ENCODE results near the gene NYAP1. TPM values are rescaled to one million over a fixed set of nuclear protein-coding genes. Genes with fewer than 3 reads are reported as not detected.
"Not testable (repeated sequence)": the region's sequence is repeated elsewhere in the genome, so short reads cannot be mapped to it uniquely, and the experiment has no call there.

NYAP1 gene
- total RNA-seq, 2 experiments from 2014 or later = 0.66 to 0.75 TPM

DNA sequence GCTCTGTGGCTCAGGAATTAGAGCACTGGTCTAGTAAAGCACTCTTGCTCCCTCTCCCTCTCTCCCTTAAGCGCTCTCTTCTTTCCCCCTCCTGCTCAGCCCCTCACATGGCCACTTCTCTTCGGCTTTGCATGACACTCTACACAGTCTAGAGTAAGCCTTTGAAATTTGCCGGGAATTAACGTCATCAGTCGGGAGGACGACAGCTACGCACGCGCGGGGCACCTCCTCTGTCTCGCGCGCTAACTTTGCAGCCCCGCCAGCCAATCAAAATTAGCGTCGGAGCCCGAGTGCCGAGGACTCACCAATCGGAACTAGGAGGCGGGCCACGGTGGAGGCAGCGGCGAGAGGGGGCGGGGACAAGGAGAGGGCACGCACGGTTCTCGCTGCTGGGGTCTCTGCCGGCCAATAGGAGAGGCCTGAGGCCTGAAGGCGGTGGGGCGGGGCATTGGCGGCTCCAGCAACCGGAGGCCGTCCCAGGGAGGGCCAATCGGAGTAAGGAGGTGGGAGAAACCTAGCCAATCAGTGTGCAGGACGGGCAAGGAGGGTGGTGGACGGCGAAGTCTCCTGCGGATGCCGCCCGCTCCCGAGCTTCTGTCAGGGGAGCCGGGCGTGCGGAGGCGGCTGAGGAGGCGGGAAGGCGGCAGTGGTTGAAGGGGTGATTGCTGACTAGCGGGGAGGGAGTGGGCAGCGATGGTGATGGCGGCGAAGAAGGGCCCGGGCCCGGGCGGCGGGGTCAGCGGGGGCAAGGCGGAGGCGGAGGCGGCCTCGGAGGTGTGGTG, 55.1 kb downstream of the NYAP1 start, which contains the start of gene AGFG2:
Gene AGFG2, plus strand, starts transcription at position 550 of the 782 bp plus-strand sequence. Its CDS starts 144 bp downstream, at position 694.
- ATAC-seq (ENCODE audit: poor library complexity) (peak; percentile 94), DNase-seq (peak; percentile 100)
- H3K4me1 ChIP-seq (ENCODE audit: insufficient read depth, low read length) = peaks cover 44% of the 10 kb centered on the region
- H3K9me3 Mint-ChIP-seq = no peaks in the 10 kb centered on the region
- no peaks in the 10 kb centered on the region for H3K27me3 Mint-ChIP-seq
- peak within 1 kb of the TSS in 1 of 2 donors; percentile 41 for H3K27ac ChIP-seq (ENCODE audit: low read depth in 1 of 2, low read length in 2 of 2)
- H3K36me3 ChIP-seq (ENCODE audit: insufficient read depth, low read length) = no peaks in the 10 kb centered on the region
- CTCF ChIA-PET = interaction anchor here (0.5 to 6.4 kb wide), 4 partner anchors 12 to 101 kb away, joined by 3 to 48 read pairs (median 3); no protein-coding TSS in a partner anchor
- no peaks in the 10 kb centered on the region for H3K27me3 ChIP-seq (ENCODE audit: control insufficient read depth in 1 of 2, insufficient read depth in 2 of 2, low read length in 2 of 2)
- no peaks in the 10 kb centered on the region for H3K9me3 ChIP-seq (ENCODE audit: control insufficient read depth in 1 of 2, insufficient read depth in 1 of 2, low read length in 2 of 2)
- peaks cover 48% of the 10 kb centered on the region for H3K4me1 Mint-ChIP-seq (ENCODE audit: low read depth)
- H3K36me3 Mint-ChIP-seq (ENCODE audit: low read depth) = peaks cover 5% of the 10 kb centered on the region
- H3K27ac Mint-ChIP-seq = peak within 1 kb of the TSS; percentile 77
- POLR2A ChIA-PET = interaction anchor here (0.6 to 2.7 kb wide), 21 partner anchors 10 to 381 kb away, joined by 3 to 32 read pairs (median 5); partner anchors contain the start of genes FBXO24, GIGYF1, LRCH4 and MOSPD3
- H3K4me3 Mint-ChIP-seq = peak within 1 kb of the TSS; percentile 99
- no peak for TF ChIP-seq CTCF (IDR thresholded peaks at IDR 0.05)
- H3K4me3 ChIP-seq (ENCODE audit: low read length) = peak within 1 kb of the TSS; percentile 73
- intact Hi-C loops (cut with DNase I, micrococcal nuclease) = loop anchor here (2.0 to 5.0 kb wide), 3 partner anchors 20 to 57 kb away; partner anchors contain the start of genes FBXO24 (in 1 of the 2), LRCH4 (in 1 of the 2) and NYAP1 (in 1 of the 2)

- TF ChIP-seq CTCF (IDR thresholded peaks at IDR 0.05) = no peak
- intact Hi-C loops (cut with DNase I, micrococcal nuclease) = loop anchor here (2.0 to 5.0 kb wide), 3 partner anchors 19 to 57 kb away; partner anchors contain the start of genes FBXO24 (in 1 of the 2), LRCH4 (in 1 of the 2) and NYAP1 (in 1 of the 2)
- POLR2A ChIA-PET = interaction anchor here (0.7 to 2.7 kb wide), 19 partner anchors 9 to 382 kb away, joined by 3 to 32 read pairs (median 5); partner anchors contain the start of genes FBXO24, GIGYF1, LRCH4 and MOSPD3
- H3K36me3 Mint-ChIP-seq (ENCODE audit: low read depth) = peaks cover 5% of the 10 kb centered on the region
- H3K9me3 Mint-ChIP-seq = no peaks in the 10 kb centered on the region
- H3K4me3 ChIP-seq (ENCODE audit: low read length) = peak overlapping the region; percentile 73
- peaks cover 55% of the 10 kb centered on the region for H3K4me1 Mint-ChIP-seq (ENCODE audit: low read depth)
- peak in 3 of 14 experiments; percentile 13 to 49 (median 21) for DNase-seq
- H3K4me1 ChIP-seq (ENCODE audit: insufficient read depth, low read length) = peaks cover 51% of the 10 kb centered on the region
- H3K27me3 ChIP-seq (ENCODE audit: control insufficient read depth in 1 of 2, insufficient read depth in 2 of 2, low read length in 2 of 2) = no peaks in the 10 kb centered on the region
- H3K36me3 ChIP-seq (ENCODE audit: insufficient read depth, low read length) = no peaks in the 10 kb centered on the region
- no peak for ATAC-seq (ENCODE audit: poor library complexity)
- H3K27me3 Mint-ChIP-seq = no peaks in the 10 kb centered on the region
- peak overlapping the region in 1 of 2 donors; percentile 21 for H3K27ac ChIP-seq (ENCODE audit: low read depth in 1 of 2, low read length in 2 of 2)
- no peaks in the 10 kb centered on the region for H3K9me3 ChIP-seq (ENCODE audit: control insufficient read depth in 1 of 2, insufficient read depth in 1 of 2, low read length in 2 of 2)
- CTCF ChIA-PET = interaction anchor here (0.5 to 6.4 kb wide), 2 partner anchors 20 to 100 kb away, joined by 3 to 48 read pairs; no protein-coding TSS in a partner anchor
- peak overlapping the region; percentile 77 for H3K27ac Mint-ChIP-seq
- H3K4me3 Mint-ChIP-seq = peak overlapping the region; percentile 99
These were observed 55.8 kb downstream of the NYAP1 start for GRCh38 chr7:100539436-100540006.

- Mint-ChIP-seq H3K4me3 (peak overlapping the region; percentile 90), H3K9me3 (no peaks in the 10 kb centered on the region), H3K27ac (peak overlapping the region; percentile 50), H3K4me1 (ENCODE audit: low read depth) (peaks cover 62% of the 10 kb centered on the region), H3K27me3 (no peaks in the 10 kb centered on the region), H3K36me3 (ENCODE audit: low read depth) (peaks cover 5% of the 10 kb centered on the region)
- Histone ChIP-seq H3K27ac (ENCODE audit: low read depth in 1 of 2, low read length in 2 of 2) (no peak overlapping the region), H3K4me3 (ENCODE audit: low read length) (peak overlapping the region; percentile 73), H3K27me3 (ENCODE audit: control insufficient read depth in 1 of 2, insufficient read depth in 2 of 2, low read length in 2 of 2) (no peaks in the 10 kb centered on the region), H3K4me1 (ENCODE audit: insufficient read depth, low read length) (peaks cover 57% of the 10 kb centered on the region), H3K36me3 (ENCODE audit: insufficient read depth, low read length) (no peaks in the 10 kb centered on the region), H3K9me3 (ENCODE audit: control insufficient read depth in 1 of 2, insufficient read depth in 1 of 2, low read length in 2 of 2) (no peaks in the 10 kb centered on the region)
- no peak for DNase-seq
- ChIA-PET POLR2A (interaction anchor here (0.9 to 2.7 kb wide), 6 partner anchors 9 to 165 kb away, joined by 3 to 32 read pairs (median 10); partner anchors contain the start of genes FBXO24, LRCH4, POP7 and PPP1R35), CTCF (interaction anchor here (6.4 kb wide), 1 partner anchor 20 kb away, joined by 48 read pairs; no protein-coding TSS in a partner anchor)
- no peak for ATAC-seq (ENCODE audit: poor library complexity)
- intact Hi-C loops (cut with DNase I, micrococcal nuclease) = loop anchor here in 1 of 2 experiments (2.0 kb wide), 1 partner anchor 19 kb away; no protein-coding TSS in a partner anchor
- no peak for TF ChIP-seq CTCF (IDR thresholded peaks at IDR 0.05)
These were observed 56.5 kb downstream of the NYAP1 start for GRCh38 chr7:100540073-100540723.

- peaks cover 69% of the 10 kb centered on the region for H3K4me1 ChIP-seq (ENCODE audit: insufficient read depth, low read length)
- H3K27me3 Mint-ChIP-seq; H3K9me3 Mint-ChIP-seq; H3K9me3 ChIP-seq (ENCODE audit: control insufficient read depth in 1 of 2, insufficient read depth in 1 of 2, low read length in 2 of 2); POLR2A ChIA-PET; H3K27me3 ChIP-seq (ENCODE audit: control insufficient read depth in 1 of 2, insufficient read depth in 2 of 2, low read length in 2 of 2); H3K36me3 ChIP-seq (ENCODE audit: insufficient read depth, low read length); DNase-seq; ATAC-seq (ENCODE audit: poor library complexity); H3K36me3 Mint-ChIP-seq (ENCODE audit: low read depth): not testable (repeated sequence)
- H3K27ac Mint-ChIP-seq = peak overlapping the region; percentile 73
- H3K4me3 Mint-ChIP-seq = peak overlapping the region; percentile 90
- intact Hi-C loops (cut with DNase I, micrococcal nuclease) = loop anchor here in 1 of 2 experiments (2.0 kb wide), 1 partner anchor 17 kb away; no protein-coding TSS in a partner anchor
- peak overlapping the region in 1 of 2 donors; percentile 15 for H3K27ac ChIP-seq (ENCODE audit: low read depth in 1 of 2, low read length in 2 of 2)
- peaks cover 73% of the 10 kb centered on the region for H3K4me1 Mint-ChIP-seq (ENCODE audit: low read depth)
- peak overlapping the region; percentile 15 for H3K4me3 ChIP-seq (ENCODE audit: low read length)
- CTCF ChIA-PET = interaction anchor here (0.7 to 6.4 kb wide), 2 partner anchors 19 to 96 kb away, joined by 3 to 48 read pairs; no protein-coding TSS in a partner anchor
These were observed 57.6 kb downstream of the NYAP1 start for GRCh38 chr7:100541309-100541708.

All from CD4-positive, alpha-beta T cell (primary cell).